WERI-Rb-1 (cell line): Measurements from ENCODE around the gene EPB41L5.
A peak's percentile ranks its signal among the peaks of the same experiment; 100 is the strongest.

Experiments
- DNase-seq: peaks from one replicate; pipeline ENCODE4 v3.0.0-alpha.2; 2020
- H3K27ac ChIP-seq: fragments of 250-450 bp; sonication (Bioruptor Pico); 2 replicates; pipeline ENCODE4 v1.5.1; 2020; ENCODE audit warnings: mild to moderate bottlenecking, moderate library complexity
- H3K27me3 ChIP-seq: fragments of 250-450 bp; sonication (Bioruptor Pico); 2 replicates; pipeline ENCODE4 v1.5.1; 2021; ENCODE audit warnings: mild to moderate bottlenecking, low read depth, moderate library complexity; ENCODE audit not compliant: insufficient read depth, severe bottlenecking
- H3K36me3 ChIP-seq: fragments of 250-450 bp; sonication (Bioruptor Pico); 2 replicates; pipeline ENCODE4 v1.5.1; 2020; ENCODE audit warnings: mild to moderate bottlenecking, moderate library complexity
- H3K4me3 ChIP-seq: 2 replicates; pipeline ENCODE4 v1.5.1; 2011; ENCODE audit warnings: low read depth, mild to moderate bottlenecking, control low read depth, low read length
- H3K9me3 ChIP-seq: fragments of 250-450 bp; sonication (Bioruptor Pico); 2 replicates; pipeline ENCODE4 v1.5.1; 2021; ENCODE audit warnings: mild to moderate bottlenecking, moderate library complexity; ENCODE audit not compliant: severe bottlenecking
- CTCF ChIP-seq: IDR thresholded peaks from 2 replicates; pipeline ENCODE4 v1.5.1; 2011; ENCODE audit warnings: low read depth, mild to moderate bottlenecking, control low read depth, inconsistent platforms, low read length

EPB41L5 gene

GRCh38 chr2:120001471-120001870, 11.4 kb upstream of the EPB41L5 start:
- no peak for TF ChIP-seq CTCF
- Histone ChIP-seq H3K36me3 (no peaks in the 10 kb centered on the region), H3K27me3 (no peaks in the 10 kb centered on the region), H3K9me3 (no peaks in the 10 kb centered on the region), H3K4me3 (no peak overlapping the region), H3K27ac (no peak overlapping the region)
- DNase-seq, result no peak

GRCh38 chr2:120004254-120004653, 8.6 kb upstream of the EPB41L5 start:
- Histone ChIP-seq H3K36me3 (no peaks in the 10 kb centered on the region), H3K27me3 (no peaks in the 10 kb centered on the region), H3K4me3 (no peak overlapping the region), H3K9me3 (no peaks in the 10 kb centered on the region), H3K27ac (no peak overlapping the region)
- TF ChIP-seq CTCF, result no peak
- DNase-seq, result no peak

- Histone ChIP-seq H3K9me3 (no peaks in the 10 kb centered on the region), H3K4me3 (no peak overlapping the region), H3K27me3 (no peaks in the 10 kb centered on the region), H3K36me3 (no peaks in the 10 kb centered on the region), H3K27ac (no peak overlapping the region)
- TF ChIP-seq CTCF, result no peak
- DNase-seq, result no peak
Measured at GRCh38 chr2:120005834-120006521, 6.9 kb upstream of the EPB41L5 start.

GRCh38 chr2:120007851-120008250, 5.0 kb upstream of the EPB41L5 start:
- TF ChIP-seq CTCF, result no peak
- no peaks in the 10 kb centered on the region for H3K27me3 ChIP-seq
- no peak for DNase-seq
- no peak overlapping the region for H3K27ac ChIP-seq
- H3K4me3 ChIP-seq, result no peak overlapping the region
- no peaks in the 10 kb centered on the region for H3K36me3 ChIP-seq
- H3K9me3 ChIP-seq, result no peaks in the 10 kb centered on the region

GRCh38 chr2:120012363-120012762, 514 bp upstream of the EPB41L5 start:
- Histone ChIP-seq H3K27me3 (no peaks in the 10 kb centered on the region), H3K9me3 (no peaks in the 10 kb centered on the region), H3K27ac (peak overlapping the region; percentile 94), H3K36me3 (peaks cover 2% of the 10 kb centered on the region; the same call in 1 of the 2 replicates), H3K4me3 (peak overlapping the region; percentile 95)
- DNase-seq, result no peak
- no peak for TF ChIP-seq CTCF

- H3K36me3 ChIP-seq, result peaks cover 2% of the 10 kb centered on the region; the same call in 1 of the 2 replicates
- DNase-seq, result no peak
- peak overlapping the region; percentile 94 for H3K27ac ChIP-seq
- H3K9me3 ChIP-seq, result no peaks in the 10 kb centered on the region
- TF ChIP-seq CTCF, result no peak
- H3K27me3 ChIP-seq, result no peaks in the 10 kb centered on the region
- H3K4me3 ChIP-seq, result peak overlapping the region; percentile 95
Measured at GRCh38 chr2:120013597-120014223, 833 bp downstream of the EPB41L5 start.
